GM18873 (cell line): Measurements from ENCODE around the gene SLC35G3.
"Not testable (repeated sequence)": the region's sequence is repeated elsewhere in the genome, so short reads cannot be mapped to it uniquely, and the experiment has no call there.

Experiments
- ATAC-seq: cut with Tn5 transposase; IDR thresholded peaks from one replicate; pipeline ENCODE4 v1.9.1; 2021; ENCODE audit warnings: mild to moderate bottlenecking, moderate library complexity, moderate number of reproducible peaks; ENCODE audit not compliant: unreplicated experiment, low FRiP score

Gene SLC35G3

DNA sequence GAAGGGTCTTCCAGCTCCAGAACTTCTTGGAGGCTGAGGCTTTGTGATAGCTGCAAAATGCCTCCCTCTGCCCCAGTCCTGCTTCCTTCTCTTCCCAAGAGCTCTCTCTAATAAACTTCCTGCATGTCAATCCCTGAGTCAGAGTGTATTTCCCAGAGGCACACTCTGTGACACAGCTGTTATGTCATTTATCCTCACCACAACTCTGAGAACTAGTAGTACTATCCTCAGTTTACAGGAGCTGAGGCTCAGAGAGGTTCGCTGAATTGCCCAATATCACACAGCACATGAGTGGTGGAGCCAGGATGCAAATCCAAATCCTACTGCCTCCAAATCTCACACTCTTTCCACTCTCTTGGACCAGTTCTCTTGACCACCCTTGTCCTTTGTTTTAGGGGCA is 26.5 kb downstream of the SLC35G3 start:
- no peak for ATAC-seq

DNA sequence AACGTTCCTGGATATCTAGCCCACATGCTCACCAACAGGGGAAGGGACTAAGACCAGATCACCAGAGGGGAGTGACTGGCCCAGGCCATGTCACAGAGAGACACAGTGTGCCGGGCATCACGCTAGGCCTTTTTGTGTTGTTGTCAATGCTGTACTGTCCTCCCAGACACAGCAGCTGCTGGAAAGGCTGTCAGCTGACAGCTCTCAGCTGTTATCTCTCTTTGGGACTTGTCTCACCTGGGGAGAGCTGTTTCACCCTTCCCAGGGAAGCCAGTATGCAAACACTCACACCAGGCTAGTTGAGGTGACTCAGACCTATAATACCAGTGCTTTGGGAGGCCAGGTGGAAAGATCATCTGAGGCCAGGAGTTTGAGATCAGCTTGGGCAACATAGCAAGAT is 27.1 kb downstream of the SLC35G3 start:
- ATAC-seq, result no peak

DNA sequence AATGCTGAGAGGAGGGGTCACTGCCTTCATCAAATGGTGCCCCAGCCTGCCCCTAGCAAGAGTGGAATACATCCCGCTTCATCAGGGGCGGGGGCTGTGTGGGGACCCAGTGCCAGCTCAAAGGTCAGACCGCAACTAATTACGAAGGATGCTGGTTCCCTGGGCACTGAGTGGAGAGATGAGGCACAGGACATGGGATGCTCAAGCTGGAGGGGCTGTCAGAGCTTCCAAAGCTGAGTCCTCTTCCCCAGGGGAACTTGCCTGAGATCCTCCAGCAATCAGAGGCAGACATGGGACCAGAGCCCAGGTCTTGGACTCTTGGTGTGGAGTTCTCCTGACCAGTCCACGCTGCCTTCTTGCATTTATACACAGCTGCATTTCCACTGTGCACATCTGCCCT is 27.7 kb downstream of the SLC35G3 start:
- ATAC-seq, result no peak

DNA sequence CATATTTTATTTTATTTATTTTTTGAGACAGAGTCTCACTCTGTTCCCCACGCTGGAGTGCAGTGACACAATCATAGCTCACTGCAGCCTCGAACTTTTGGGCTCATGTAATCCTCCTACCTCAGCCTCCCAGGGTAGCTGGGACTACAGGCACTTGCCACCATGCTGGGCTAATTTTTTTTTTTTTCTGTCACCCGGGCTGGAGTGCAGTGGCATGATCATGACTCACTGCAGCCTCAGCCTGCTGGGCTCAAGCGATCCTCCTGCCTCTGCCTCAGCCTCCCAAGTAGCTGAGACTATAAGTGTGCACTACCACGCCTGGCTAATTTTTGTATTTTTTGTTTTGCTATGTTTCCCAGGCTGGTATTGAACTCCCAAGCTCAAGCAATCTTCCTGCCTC is 29.5 kb downstream of the SLC35G3 start:
- ATAC-seq, result no peak

DNA sequence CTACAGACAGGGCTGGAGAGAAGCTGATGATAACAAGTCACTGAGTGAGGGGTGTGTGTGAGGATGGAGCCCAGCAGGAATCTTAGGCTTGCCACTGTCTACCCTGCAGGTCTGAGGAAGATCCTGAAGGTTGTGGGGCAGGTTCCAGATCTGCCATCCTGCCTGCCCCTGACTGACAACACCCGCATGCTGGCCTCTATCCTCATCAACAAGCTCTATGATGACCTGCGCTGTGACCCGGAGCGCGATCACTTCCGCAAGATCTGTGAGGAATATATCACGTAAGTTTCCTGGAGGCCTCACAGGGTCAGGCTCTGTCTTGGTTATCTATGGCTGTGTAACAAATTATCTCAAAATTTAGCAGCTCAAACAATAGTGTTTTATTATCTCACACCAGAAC is 30.3 kb downstream of the SLC35G3 start:
- ATAC-seq, result no peak

DNA sequence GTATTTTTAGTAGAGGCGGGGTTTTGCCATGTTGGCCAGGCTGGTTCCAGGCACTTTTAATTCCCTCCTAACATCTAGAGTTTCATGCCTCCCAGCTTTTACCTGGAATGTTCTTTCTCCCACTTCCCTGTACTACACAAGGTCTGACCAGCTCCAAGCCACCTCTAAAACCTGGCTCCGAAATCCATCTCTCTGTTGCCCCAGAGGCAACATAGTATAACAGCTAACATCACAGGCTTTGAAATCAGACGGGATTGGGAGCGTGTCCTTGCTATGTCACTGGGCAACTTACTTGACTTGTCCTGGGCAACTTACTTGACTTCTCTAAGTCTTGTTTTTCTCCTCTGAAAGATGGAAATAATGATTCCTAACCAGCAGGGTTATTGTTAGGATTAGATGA is 31.4 kb downstream of the SLC35G3 start:
- no peak for ATAC-seq

DNA sequence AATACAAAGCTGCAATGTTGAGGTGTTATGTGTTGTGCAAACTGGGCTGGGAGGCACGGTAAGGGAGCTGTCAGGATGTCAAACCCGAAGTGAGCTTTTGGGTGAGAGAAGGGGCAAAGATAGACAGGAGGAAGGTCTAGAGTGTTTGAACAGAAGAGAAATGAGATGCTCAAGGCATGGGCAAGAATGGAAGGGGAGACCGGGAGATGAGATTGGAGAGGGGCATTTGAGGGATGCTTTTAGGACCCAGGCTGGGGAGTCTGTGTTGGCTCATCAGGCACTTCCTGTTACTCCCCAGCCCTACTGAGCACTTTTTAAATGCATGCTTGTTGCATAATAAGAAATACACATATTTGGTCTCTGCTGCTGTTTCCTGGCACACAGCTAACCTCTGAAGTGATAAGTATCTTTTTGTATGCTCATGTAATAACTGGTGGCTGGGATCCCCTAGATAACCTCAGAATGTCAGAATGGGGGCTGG is 32.9 kb downstream of the SLC35G3 start:
- no peak for ATAC-seq

DNA sequence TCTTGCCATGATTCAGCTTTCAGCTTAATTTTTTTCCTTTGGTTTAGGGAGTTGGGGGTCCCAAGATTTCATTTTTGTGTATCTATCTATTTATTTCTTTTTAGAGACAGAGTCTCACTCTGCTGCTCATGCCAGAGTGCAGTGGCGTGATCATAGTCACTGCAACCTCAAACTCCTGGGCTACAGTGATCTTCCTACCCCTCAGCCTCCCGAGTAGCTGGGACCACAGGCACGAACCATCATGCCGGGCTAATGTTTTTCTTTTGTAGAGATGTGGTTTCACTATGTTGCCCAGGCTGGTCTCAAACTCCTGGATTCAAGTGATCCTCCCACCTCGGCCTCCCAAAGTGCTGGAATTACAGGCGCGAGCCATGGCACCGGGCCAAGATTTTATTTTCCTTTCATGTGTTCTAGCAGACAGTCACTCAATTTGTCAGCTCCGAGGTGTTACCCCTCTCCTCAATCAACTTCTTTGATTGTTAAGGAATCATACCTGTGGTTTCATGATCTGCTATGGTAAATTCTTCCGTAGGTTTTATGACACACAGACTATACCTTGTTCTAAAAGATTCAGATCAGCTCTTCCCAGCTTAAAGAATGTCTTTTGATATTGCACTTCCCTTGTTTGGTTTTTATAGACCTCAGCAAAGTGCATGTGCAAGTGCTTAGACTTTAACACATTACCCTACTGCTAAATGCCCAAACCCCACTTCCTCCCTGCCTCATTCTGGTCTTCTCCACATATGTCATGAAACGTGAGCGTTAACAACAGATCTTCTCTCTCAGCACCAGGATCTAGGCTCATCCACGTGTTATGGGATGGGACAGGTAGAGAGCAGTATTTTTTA is 33.6 kb downstream of the SLC35G3 start:
- ATAC-seq, result no peak

DNA sequence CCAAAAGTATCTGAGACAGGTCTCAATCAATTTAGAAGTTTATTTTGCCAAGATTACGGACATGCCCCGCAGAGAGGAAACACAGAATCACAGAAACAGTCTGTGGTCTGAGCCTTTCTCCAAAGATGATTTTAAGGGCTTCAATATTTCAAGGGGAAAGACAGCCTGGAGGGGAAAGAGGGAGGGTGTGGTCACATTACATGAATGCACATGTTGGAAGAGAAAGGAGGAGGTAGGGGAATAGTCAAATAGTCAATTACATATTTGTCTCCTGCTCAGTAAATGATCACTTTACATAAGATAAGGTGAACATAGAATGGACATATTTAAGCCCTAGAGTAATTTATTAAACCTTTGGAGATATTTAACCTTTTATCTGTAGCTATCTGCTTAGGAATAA is 34.3 kb downstream of the SLC35G3 start:
- no peak for ATAC-seq

DNA sequence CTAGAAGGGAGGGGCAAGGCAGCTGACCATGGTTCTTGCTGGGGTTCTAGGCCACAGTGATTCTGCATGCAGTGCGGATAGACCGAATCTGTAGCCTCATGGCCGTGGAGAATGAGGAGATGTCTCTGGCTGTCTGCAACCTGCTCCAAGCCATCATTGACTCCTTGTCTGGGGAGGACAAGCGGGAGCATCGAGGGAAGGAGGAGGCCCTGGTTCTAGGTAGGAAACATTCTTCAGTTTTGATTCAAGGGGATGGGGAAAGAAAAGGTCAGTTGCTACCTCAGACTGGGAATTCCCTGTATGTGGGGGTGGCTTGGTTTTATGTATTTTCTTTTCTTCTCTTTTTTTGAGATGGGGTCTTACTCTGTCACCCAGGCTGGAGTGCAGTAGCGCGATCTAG is 38.9 kb downstream of the SLC35G3 start:
- ATAC-seq, result no peak

DNA sequence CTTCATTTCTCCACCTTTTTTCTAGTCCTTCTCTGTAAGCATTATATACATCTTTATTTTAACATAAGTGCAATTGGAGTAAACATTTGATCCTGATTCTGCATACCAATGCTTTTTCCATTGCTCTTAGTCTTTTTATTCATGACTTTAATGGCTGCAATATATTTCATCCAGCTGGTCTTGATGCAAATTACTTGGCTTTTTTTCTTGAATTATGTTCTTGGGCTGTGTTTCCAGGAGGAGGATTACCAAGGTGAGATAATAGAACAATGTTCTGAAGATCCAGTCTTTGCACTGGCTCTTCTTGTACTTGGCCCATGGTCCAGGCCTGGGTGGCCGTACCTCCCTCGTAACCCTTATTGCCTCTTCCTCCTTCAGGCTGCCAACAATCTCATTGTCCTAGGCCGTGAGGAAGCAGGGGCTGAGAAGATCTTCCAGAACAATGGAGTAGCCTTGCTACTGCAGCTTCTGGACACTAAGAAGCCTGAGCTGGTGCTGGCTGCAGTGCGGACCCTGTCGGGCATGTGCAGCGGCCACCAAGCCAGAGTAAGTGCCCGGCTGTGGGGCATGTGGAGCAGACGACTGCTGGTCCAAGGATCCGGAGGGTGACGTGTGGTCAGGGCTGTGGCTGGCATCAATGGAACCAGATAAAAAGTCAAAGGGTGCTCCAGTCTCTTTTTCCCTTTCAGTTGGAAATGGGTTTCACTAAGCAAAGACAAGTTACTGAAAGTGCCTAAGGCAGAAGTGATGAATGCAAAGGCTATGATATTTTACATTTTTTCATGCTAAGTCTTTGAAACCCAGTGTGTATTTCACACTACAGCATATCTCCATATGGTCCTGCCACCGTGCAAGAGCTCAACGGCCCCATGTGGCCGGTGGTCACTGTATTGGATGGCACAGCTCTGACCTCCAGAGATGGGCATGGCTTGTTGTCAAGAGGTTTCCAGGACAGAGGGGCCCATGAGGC is 39.7 kb downstream of the SLC35G3 start:
- ATAC-seq, result no peak

DNA sequence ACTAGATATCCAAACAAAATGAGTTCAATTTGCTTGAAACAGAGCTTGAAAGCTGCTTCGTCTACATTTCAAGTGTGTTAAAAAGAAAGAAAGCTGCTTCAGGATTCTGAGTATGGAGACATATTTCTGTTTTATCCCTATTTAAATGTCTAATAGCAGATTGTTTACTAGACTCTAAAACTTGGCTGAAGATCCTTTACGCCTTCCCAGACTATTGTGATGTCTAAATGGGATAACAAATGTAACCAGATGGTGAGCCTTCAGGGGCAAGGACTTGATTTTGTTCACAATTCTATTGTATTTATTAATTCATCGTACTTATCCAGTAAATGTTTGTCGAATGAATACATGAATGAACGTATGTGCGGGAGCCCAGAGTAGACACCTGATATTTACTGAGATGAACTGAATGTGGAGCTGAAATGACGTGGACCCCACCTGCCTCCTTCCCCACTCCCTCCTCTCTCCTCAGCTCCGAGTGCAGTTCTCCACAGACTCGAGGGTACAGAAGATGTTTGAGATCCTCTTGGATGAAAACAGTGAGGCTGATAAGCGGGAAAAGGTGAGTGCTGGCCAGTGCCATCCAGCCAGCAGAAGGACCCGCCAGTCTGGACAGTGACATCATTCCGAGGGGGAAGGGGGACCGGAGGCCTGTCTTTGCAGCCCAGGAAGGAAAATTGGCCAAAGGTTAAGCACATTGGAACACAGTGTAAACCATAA is 41.6 kb downstream of the SLC35G3 start:
- ATAC-seq, result no peak

DNA sequence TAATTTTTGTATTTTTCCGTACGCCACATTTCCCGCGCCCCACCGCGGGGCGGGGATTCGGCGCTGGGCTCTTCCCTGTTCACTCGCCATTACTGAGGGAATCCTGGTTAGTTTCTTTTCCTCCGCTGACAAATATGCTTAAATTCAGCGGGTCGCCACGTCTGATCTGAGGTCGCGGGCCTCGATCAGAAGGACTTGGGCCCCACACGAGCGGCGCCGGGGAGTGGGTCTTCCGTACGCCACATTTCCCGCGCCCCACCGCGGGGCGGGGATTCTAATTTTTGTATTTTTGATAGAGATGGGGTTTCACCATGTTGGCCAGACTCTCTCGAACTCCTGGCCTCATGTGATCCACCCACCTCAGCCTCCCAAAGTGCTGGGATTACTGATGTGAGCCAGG is 43.1 kb downstream of the SLC35G3 start:
- ATAC-seq, result not testable (repeated sequence)

DNA sequence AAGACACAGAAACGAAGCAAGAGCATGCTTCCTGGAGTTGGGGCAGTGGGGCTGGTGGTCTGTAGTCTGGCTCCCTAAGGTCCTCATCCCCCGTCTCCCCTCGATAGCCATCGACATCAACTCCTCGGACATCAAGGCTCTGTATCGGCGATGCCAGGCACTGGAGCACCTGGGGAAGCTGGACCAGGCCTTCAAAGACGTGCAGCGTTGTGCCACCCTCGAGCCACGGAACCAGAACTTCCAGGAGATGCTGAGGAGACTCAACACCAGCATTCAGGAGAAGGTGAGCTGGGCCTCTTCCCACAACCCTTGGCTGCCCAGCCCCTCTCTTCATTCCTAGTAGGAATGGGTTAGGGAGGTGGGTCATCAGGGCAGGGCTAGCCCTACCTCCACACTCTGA is 44.3 kb downstream of the SLC35G3 start:
- ATAC-seq, result no peak

DNA sequence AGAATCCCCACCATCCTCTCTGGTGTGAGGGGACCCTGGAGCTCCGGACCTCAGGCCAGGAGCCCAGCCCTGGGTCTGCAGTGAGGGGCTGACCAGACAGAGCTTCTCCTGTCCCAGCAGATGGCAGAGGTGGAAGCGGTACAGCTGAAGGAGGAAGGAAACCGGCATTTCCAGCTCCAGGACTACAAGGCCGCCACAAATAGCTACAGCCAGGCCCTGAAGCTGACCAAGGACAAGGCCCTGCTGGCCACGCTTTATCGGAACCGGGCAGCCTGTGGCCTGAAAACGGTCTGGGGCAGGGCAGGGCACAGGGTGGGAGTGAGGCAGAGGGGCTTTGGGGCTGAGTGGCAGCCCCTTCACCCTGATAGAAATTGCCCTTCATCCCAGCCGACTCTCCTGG is 46.0 kb downstream of the SLC35G3 start:
- no peak for ATAC-seq

DNA sequence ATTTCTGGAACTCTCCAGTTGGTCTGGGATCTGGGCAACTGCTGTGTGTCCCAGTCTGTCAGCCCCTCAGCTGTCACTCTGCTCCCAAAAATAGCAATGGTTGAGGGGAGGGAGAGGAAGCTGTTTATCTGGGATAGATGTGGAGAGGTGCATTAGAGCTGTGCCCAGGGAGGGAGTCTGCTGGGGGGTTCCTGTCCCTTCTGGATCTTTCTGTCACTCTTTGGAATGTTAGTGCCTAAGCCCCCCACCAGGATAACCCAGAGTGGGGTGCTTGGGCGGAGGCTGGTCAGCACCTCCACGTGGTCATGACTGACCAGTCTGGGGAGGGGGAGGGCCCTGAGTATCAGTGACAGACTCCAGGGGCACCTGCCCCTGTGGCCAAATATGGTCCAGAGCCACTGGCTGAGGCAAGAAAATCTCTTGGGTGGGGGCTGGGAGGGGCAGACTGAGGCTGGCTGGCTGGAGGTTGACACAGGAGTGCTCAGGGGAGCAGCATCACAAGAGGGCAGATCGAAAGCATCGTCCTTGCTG is 46.8 kb downstream of the SLC35G3 start, which contains the start of gene UNC45B:
TSS of gene UNC45B (plus strand) at position 443 of the 531 bp plus-strand sequence. CDS start 447 bp downstream, outside the sequence.
- no peak for ATAC-seq

DNA sequence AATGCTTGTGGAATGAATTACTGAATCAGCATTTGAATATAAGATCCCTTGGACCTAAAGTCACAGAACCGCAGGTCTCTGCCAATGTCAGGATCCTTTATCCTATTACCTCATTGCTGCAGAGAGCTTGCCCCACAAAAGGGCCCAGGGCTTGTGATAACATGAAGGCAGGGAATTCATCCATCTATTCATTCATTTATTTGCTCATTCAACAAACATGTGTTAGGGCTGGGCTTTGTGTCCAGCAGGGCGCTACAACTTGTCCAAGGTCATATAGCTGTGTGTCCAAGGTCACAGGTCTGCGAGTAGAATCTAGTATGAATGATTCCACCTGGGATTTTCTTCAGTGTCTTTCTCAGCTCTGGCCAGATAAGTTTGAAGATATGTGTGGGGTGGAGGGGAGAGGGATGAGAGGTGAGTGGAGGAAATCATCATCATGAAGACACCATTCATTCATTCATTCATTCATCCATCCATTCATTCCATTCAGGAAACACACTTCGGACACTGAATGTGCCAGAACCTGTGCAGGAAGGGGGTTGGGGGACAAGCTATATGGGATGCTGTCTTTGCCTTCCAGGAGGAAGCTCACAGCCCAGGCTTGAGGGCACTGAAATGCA is 47.9 kb downstream of the SLC35G3 start:
- no peak for ATAC-seq

DNA sequence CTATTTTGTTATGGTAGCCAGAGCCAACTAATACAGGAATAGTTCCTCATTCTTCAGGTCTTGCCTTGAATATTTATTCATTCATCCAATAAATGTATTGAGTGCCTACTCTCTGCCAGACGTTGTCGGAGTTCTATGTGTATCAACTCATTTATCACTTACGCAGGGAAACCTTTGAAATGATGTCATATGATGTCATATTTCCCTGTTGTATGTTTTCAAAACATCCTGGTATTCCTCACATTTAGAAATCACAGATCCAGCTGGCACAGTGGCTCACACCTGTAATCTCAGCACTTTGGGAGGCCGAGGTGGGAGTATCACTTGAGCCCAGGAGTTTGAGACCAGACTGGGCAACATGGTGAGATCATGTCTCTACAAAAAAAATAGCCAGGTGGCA is 49.4 kb downstream of the SLC35G3 start:
- ATAC-seq, result no peak
